ENCODE data around the gene RGS2. TPM values are rescaled to one million over a fixed set of nuclear protein-coding genes. Genes with fewer than 3 reads are reported as not detected.

RGS2 gene
- total RNA-seq, 6 donors from 2014 or later, result 10.5 to 134 (median 54.7) TPM

GRCh38 chr1:192811006-192811405 lies 2.2 kb downstream of the RGS2 start:
- DNase-seq (no peak), ATAC-seq (ENCODE audit: low FRiP score in 2 of 2) (no peak)
- H3K4me3 ChIP-seq, result peak overlapping the region in 3 of 4 donors; percentile 56 to 76 (median 69)
- peaks cover 7 to 28% (median 21%) of the 10 kb centered on the region in 4 donors for H3K4me1 ChIP-seq
- TF ChIP-seq EP300 (IDR thresholded peaks at IDR 0.05), result no peak
- no peak for TF ChIP-seq CTCF (IDR thresholded peaks at IDR 0.05)
- no peak for TF ChIP-seq POLR2A (IDR thresholded peaks at IDR 0.05)
- no peak for TF ChIP-seq POLR2AphosphoS5 (IDR thresholded peaks at IDR 0.05)
- no peaks in the 10 kb centered on the region for H3K9me3 ChIP-seq
- H3K27me3 ChIP-seq, result no peaks in the 10 kb centered on the region
- 65 to 77% methylated on average over 3 of the region's 3 CpGs for WGBS, 2 donors
- H3K36me3 ChIP-seq, result peaks cover 0 to 5% (median 0%) of the 10 kb centered on the region in 4 donors
- H3K27ac ChIP-seq, result peak overlapping the region in 2 of 4 donors; percentile 38 to 57

DNA sequence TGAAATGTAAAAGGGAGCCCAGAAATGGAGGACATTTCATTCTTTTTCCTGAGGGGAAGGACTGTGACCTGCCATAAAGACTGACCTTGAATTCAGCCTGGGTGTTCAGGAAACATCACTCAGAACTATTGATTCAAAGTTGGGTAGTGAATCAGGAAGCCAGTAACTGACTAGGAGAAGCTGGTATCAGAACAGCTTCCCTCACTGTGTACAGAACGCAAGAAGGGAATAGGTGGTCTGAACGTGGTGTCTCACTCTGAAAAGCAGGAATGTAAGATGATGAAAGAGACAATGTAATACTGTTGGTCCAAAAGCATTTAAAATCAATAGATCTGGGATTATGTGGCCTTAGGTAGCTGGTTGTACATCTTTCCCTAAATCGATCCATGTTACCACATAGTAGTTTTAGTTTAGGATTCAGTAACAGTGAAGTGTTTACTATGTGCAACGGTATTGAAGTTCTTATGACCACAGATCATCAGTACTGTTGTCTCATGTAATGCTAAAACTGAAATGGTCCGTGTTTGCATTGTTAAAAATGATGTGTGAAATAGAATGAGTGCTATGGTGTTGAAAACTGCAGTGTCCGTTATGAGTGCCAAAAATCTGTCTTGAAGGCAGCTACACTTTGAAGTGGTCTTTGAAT lies 2.9 kb downstream of the RGS2 start:
- peaks cover 7 to 28% (median 18%) of the 10 kb centered on the region in 4 donors for H3K4me1 ChIP-seq
- TF ChIP-seq CTCF (IDR thresholded peaks at IDR 0.05) (no peak), POLR2A (IDR thresholded peaks at IDR 0.05) (peak in 1 of 4 donors; percentile 21), EP300 (IDR thresholded peaks at IDR 0.05) (no peak)
- H3K27ac ChIP-seq, result peak overlapping the region in 3 of 4 donors; percentile 28 to 57 (median 38)
- peak overlapping the region in 2 of 4 donors; percentile 5 to 69 for H3K4me3 ChIP-seq
- ATAC-seq (ENCODE audit: low FRiP score in 2 of 2) (no peak), DNase-seq (no peak)
- WGBS, 2 donors, result 73 to 76% methylated on average over 6 of the region's 6 CpGs
- no peaks in the 10 kb centered on the region for H3K9me3 ChIP-seq
- H3K27me3 ChIP-seq, result no peaks in the 10 kb centered on the region
- H3K36me3 ChIP-seq, result peaks cover 0 to 5% (median 0%) of the 10 kb centered on the region in 4 donors

DNA sequence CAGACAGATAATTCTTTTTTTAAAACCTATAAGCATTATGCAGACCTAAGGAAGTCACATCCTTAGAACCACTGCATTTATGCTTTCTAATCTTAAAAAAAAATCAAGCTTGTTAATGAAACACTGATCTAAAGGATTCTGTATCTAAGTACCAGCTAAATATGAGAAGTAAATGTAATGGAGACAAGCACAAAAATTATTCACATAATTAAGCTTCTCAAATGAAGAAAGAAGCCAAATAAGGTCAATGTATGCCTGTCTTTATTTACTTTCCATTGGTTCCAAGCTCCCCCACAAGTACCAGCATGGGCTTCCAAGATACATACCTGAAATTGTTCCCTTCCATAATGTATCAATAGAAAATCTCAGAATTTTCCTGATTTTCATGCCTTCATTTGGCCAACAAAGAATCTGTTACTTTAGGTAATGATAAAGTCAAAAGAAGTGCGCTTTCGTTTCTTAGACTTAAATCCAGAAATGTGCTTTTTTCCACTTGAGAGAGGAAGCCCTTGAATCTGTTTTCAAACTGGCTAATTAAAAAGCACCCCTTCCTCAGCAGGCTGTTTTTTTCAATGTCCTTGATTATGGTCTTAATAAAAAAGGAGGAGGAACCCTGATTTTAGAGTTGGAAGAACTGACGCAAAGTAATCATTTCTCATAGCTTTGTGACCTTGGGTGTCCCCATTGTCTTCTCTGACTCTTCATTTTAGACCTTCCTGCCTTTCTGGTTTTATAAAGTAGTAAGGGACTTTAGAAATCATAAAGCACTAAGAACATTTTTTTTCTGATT lies 3.8 kb downstream of the RGS2 start:
- H3K27me3 ChIP-seq, result no peaks in the 10 kb centered on the region
- H3K36me3 ChIP-seq, result peaks cover 0 to 5% (median 0%) of the 10 kb centered on the region in 4 donors
- H3K4me3 ChIP-seq, result peak overlapping the region in 1 of 4 donors; percentile 69
- no peak for ATAC-seq (ENCODE audit: low FRiP score in 2 of 2)
- no peak overlapping the region for H3K27ac ChIP-seq
- H3K4me1 ChIP-seq, result peaks cover 0 to 23% (median 13%) of the 10 kb centered on the region in 4 donors
- no peaks in the 10 kb centered on the region for H3K9me3 ChIP-seq
- DNase-seq, result no peak
- TF ChIP-seq POLR2A (IDR thresholded peaks at IDR 0.05) (no peak), CTCF (IDR thresholded peaks at IDR 0.05) (no peak), EP300 (IDR thresholded peaks at IDR 0.05) (no peak), POLR2AphosphoS5 (IDR thresholded peaks at IDR 0.05) (no peak)
- 94 to 96% methylated on average over 3 of the region's 3 CpGs for WGBS, 2 donors

DNA sequence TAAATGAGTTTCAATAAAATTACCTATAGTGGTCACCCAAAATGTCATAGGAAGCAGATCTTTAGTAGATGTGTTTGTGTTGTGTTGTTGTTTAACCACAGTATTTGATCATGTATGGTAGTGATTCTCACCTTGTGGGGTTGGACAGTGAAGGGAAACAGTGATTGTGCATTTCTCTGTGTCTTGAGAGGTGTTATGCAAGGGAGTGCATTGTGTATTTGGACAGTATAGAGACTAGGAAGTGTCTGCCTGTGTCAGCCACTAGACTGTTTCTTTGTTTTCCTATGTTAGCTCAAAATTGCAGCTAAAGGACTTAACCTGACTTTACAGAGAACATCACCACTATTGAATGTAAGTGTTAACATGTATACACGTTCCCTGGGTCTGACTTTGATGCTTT lies 6.0 kb downstream of the RGS2 start:
- TF ChIP-seq CTCF (IDR thresholded peaks at IDR 0.05), result no peak
- ATAC-seq (ENCODE audit: low FRiP score in 2 of 2), result peak in 1 of 2 donors; percentile 61
- WGBS, 2 donors, result 74 to 82% methylated on average over 1 of the region's 1 CpG

More for the DNA sequence above, 6.0 kb downstream of the RGS2 start:
- no peak for DNase-seq
- no peaks in the 10 kb centered on the region for H3K27me3 ChIP-seq
- peaks cover 0 to 5% (median 0%) of the 10 kb centered on the region in 4 donors for H3K36me3 ChIP-seq
- no peak overlapping the region for H3K4me3 ChIP-seq
- H3K9me3 ChIP-seq, result no peaks in the 10 kb centered on the region
- peak overlapping the region in 1 of 4 donors; percentile 24 for H3K27ac ChIP-seq
- H3K4me1 ChIP-seq, result peaks cover 0 to 10% (median 4%) of the 10 kb centered on the region in 4 donors
